LoVo (cell line): Measurements from ENCODE around the gene OARD1.
"Not testable (repeated sequence)": the region's sequence is repeated elsewhere in the genome, so short reads cannot be mapped to it uniquely, and the experiment has no call there.

Source experiments
- DNase-seq: peaks from one replicate; pipeline ENCODE4 v3.0.0-alpha.2; 2016; ENCODE audit warnings: low spot score

OARD1 gene

DNA sequence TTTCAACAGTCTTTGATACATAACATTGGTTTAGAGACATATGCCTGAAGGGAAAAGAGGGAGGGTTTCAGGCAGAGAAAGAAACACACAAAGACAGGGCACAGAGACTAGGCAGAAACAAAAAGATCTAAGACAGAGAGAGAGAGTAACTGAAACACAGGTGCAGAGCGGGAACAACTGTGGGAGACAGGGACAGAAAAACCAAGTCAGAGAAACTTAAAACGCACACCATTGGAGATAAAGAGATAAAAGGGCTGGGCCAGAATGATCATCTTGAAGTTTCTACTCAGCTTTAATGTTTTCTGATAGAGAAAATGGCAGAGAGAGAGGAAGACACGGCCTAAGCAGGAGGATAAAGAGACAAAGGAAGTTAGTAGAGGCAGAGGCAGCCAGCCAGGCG is 44.9 kb downstream of the OARD1 start:
- no peak for DNase-seq

- no peak for DNase-seq
Measured at GRCh38 chr6:41025966-41026530, 46.1 kb downstream of the OARD1 start.

- no peak for DNase-seq
Measured at GRCh38 chr6:41023114-41023513, 49.0 kb downstream of the OARD1 start.

DNA sequence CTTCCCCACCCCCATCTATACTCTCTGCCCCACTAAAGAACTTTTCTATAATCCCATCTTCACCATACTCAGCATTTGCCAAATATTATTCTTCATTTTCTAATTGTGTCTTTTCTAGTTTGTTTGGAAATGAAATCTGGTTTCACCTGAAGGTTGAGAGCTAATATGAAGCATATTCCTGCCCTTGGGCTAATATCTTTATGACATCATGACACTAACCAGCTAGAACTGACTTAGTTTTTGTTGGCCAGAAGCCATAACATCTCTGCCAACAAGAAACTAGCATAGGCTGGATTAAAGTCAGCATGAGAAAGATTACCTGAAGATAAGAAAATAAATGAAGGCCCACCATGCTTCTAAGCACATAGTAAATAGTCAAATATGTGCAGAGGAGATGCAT is 49.9 kb downstream of the OARD1 start:
- DNase-seq, result no peak

DNA sequence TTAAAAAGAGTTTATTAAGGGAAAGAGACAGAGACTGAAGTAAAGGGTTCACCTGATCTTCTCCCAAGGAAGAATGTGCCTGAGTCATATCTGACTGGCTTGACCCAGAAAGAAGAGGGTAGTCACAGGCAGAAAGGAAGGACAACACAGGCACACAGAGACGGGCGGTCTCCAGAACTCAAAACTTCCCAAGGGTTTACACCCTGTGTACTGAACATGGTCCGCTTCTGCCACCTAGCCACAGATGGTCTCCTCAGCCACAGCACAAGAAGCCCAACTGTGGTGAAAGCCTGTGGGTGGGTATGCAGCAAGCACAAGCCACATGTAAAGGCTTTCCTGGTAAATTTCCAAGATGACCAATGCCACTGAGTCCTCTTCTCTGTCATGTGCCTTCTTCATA is 50.3 kb downstream of the OARD1 start:
- peak; percentile 6 for DNase-seq

- no peak for DNase-seq
Measured at GRCh38 chr6:41017663-41018062, 54.5 kb downstream of the OARD1 start.

DNA sequence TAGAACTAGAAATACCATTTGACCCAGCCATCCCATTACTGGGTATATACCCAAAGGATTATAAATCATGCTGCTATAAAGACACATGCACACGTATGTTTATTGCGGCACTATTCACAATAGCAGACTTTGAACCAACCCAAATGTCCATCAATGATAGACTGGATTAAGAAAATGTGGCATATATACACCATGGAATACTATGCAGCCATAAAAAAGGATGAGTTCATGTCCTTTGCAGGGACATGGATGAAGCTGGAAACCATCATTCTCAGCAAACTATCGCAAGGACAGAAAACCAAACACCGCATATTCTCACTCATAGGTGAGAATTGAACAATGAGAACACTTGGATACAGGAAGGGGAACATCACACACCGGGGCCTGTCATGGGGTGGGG is 56.3 kb downstream of the OARD1 start:
- not testable (repeated sequence) for DNase-seq

- no peak for DNase-seq
Measured at GRCh38 chr6:41014780-41015179, 57.4 kb downstream of the OARD1 start.
